Endothelial cell of umbilical vein (primary cell): ENCODE measurements around the gene GPR68. TPM values are rescaled to one million over a fixed set of nuclear protein-coding genes. Genes with fewer than 3 reads are reported as not detected.

Source experiments
- BruUV-seq: library from RNA; stranded (reverse); fragments of 400-500 nt; replicated peaks from 2 replicates; lab custom pipeline; 2021; lab: Mats Ljungman, UMichigan
- CTCF ChIA-PET: fragments of 300-600, 350-600 bp; sonication (Branson Sonifier 250); formaldehyde crosslinking; loops from one replicate; lab custom pipeline; 2021; ENCODE audit warnings: antibody characterized with exemption, inconsistent platforms; lab: Charles Lee
- POLR2A ChIA-PET: fragments of 300-600, 350-600 bp; sonication (Branson Sonifier 250); formaldehyde crosslinking; loops from one replicate; lab custom pipeline; 2021; ENCODE audit warnings: antibody characterized with exemption, inconsistent platforms; lab: Charles Lee
- DNase-seq: peaks from one replicate; pipeline ENCODE4 v3.0.0-alpha.2; 2011; ENCODE audit warnings: low read depth, low spot score
- FAIRE-seq: peaks from 2 replicates; lab custom pipeline; 2011; peaks lifted over from hg19 to GRCh38; lab: Jason Lieb, UNC
- H2AFZ ChIP-seq: 2 replicates; pipeline ENCODE4 v1.6.0; 2012; ENCODE audit warnings: low read depth, low read length, control low read depth, inconsistent platforms
- H3K27ac ChIP-seq: 2 replicates; pipeline ENCODE4 v1.5.1; 2011; ENCODE audit warnings: low read depth, mild to moderate bottlenecking, control low read depth, low read length, moderate library complexity; ENCODE audit not compliant: insufficient read depth
- H3K27me3 ChIP-seq, 2 experiments: 2 replicates each; pipeline versions ENCODE4 v1.6.0 to v1.6.1; 2011; ENCODE audit warnings: low read length in 2 of 2, mixed read lengths in 1 of 2; ENCODE audit not compliant: control insufficient read depth in 2 of 2, insufficient read depth in 2 of 2
- H3K36me3 ChIP-seq, 2 experiments: 2 replicates in 1 of 2; 3 replicates in 1 of 2; pipeline ENCODE4 v1.5.1; 2011; ENCODE audit warnings: low read length in 2 of 2, mild to moderate bottlenecking in 1 of 2, moderate library complexity in 1 of 2; ENCODE audit not compliant: control insufficient read depth in 2 of 2, insufficient read depth in 2 of 2; ENCODE audit errors: extremely low read depth in 1 of 2
- H3K4me1 ChIP-seq: 3 replicates; pipeline ENCODE4 v1.5.1; 2011; ENCODE audit warnings: mild to moderate bottlenecking, low read length; ENCODE audit not compliant: control insufficient read depth, insufficient read depth; ENCODE audit errors: extremely low read depth
- H3K4me2 ChIP-seq: 2 replicates; pipeline ENCODE4 v1.6.1; 2011; ENCODE audit warnings: low read length, control low read depth, mixed read lengths; ENCODE audit not compliant: insufficient read depth
- H3K4me3 ChIP-seq, 3 experiments: fragments of 200-600 bp in 1 of 3; sonication (generic), shearing (Covaris generic) in 1 of 3; replicated peaks in 1 of 3; 2 replicates each; pipeline ENCODE4 v1.5.1; 2011 to 2016; ENCODE audit warnings: control low read depth in 3 of 3, low read length in 3 of 3, mild to moderate bottlenecking in 2 of 3, inconsistent platforms in 1 of 3, low read depth in 1 of 3, moderate library complexity in 1 of 3; ENCODE audit not compliant: insufficient read depth in 1 of 3
- H3K79me2 ChIP-seq: 2 replicates; pipeline ENCODE4 v1.6.0; 2012; ENCODE audit warnings: low read length, inconsistent platforms; ENCODE audit not compliant: control insufficient read depth, insufficient read depth
- H3K9ac ChIP-seq: replicated peaks from 2 replicates; pipeline ENCODE3; 2011; ENCODE audit warnings: low read length, control low read depth; ENCODE audit not compliant: insufficient read depth; ENCODE audit errors: extremely low read depth
- H3K9me1 ChIP-seq: replicated peaks from 3 replicates; pipeline ENCODE4 v1.6.0; 2011; ENCODE audit warnings: mild to moderate bottlenecking, low read length; ENCODE audit not compliant: control insufficient read depth, insufficient read depth; ENCODE audit errors: extremely low read depth
- H3K9me3 ChIP-seq: replicated peaks from 2 replicates; pipeline ENCODE4 v1.5.1; 2012; ENCODE audit warnings: low read length, inconsistent platforms; ENCODE audit not compliant: control insufficient read depth, insufficient read depth
- H4K20me1 ChIP-seq: replicated peaks from 2 replicates; pipeline ENCODE3; 2011; ENCODE audit warnings: mild to moderate bottlenecking, low read length; ENCODE audit not compliant: control insufficient read depth, insufficient read depth; ENCODE audit errors: extremely low read depth
- FOS ChIP-seq: IDR thresholded peaks from 2 replicates; pipeline ENCODE4 v1.6.1; 2011; ENCODE audit warnings: mild to moderate bottlenecking, low read length, moderate library complexity, borderline replicate concordance; ENCODE audit not compliant: insufficient read depth
- MYC ChIP-seq: IDR thresholded peaks from one replicate; pipeline ENCODE4 v1.6.1; 2011; ENCODE audit warnings: mild to moderate bottlenecking, low read depth, low read length
- POLR2A ChIP-seq: IDR thresholded peaks from 2 replicates; pipeline ENCODE4 v1.6.1; 2012; ENCODE audit warnings: low read depth, mild to moderate bottlenecking, control low read depth, low read length
- dilution Hi-C: fragments of 300-500 bp; cut with MboI; formaldehyde crosslinking; loops from one replicate; pipeline ENCODE4 v1.15.0; 2019; ENCODE audit warnings: low sequenced_read_pairs; ENCODE audit not compliant: extremely low pct_ligation_motif_present
- intact Hi-C: fragments of 100-400 bp; cut with micrococcal nuclease; formaldehyde crosslinking; loops from one replicate; pipeline ENCODE4 v1.10.0; 2022
- polyA plus RNA-seq, 4 experiments: library from polyadenylated mRNA; depleted of rRNA in 3 of 4; stranded (reverse) in 3 of 4; unstranded in 1 of 4; fragments of >200 nt; gene quantifications; 2 replicates each; pipeline versions ENCODE4 v1.2.1 to v1.2.3, GENCODE V29; 2011 to 2012; ENCODE audit warnings: missing spikeins in 1 of 4
- total RNA-seq: library from RNA; stranded (reverse); gene quantifications from 2 replicates; pipeline ENCODE4 v1.2.3, GENCODE V29; 2021
- TF ChIP-seq, protein P1 (sequence below), 2 donors: IDR thresholded peaks; 1 replicate in 1 of 2; 2 replicates in 1 of 2; pipeline ENCODE4 v1.5.1; 2011; ENCODE audit warnings: low read length in 2 of 2, mild to moderate bottlenecking in 2 of 2, moderate library complexity in 2 of 2, control low read depth in 1 of 2, inconsistent platforms in 1 of 2, low read depth in 1 of 2; ENCODE audit not compliant: insufficient read depth in 1 of 2; ENCODE audit errors: extremely low read depth in 1 of 2

GPR68 gene
- total and polyA plus RNA-seq, 2 donors (not counting 3 experiments of a cell fraction or from before 2014, with no cell fraction given): 0.24 to 0.36 TPM

DNA sequence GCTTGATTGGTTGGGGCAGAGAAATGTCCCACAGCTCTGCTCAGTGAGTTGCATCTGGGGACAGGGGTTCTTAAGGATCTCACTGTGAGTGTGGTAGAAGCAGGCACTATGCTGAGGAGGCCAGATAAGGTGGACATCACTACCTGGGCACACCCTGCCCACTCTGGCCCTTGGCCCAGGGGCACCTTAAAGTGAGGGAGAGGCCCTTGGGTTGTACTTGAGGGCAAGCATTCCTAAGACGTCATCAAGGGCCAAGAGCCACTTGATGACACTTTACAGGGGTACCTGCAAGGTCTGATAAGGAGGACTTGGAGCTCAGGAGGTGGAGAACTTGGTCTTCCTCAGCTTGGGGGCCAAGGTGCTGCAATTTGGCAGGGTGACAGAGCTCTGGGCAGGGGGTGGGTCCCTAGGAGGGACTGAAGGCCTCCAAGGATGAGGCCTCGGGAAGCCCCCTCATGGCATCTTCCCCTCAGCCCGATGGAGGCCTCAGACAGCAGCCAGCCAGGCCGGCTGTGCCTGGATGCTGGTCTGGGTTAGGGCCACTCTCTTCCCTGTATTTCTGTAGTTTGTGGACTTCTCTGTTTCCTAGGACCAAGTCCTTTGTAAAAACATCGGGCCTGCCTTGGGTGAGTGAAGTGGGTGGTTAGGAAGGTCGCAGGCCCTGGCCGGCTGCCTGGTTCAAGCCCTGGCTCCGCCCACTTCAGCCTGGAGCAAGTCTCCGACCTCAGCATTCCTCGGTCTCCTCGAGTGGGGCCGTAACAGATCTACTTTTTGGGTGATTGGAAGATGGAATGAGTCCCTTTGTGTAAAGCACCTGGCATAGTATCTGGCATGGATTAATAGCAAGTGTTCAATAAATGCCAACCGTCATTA is 24.8 kb downstream of the GPR68 start:
- no peak overlapping the region for H2AFZ ChIP-seq
- H3K9me1 ChIP-seq: no peaks in the 10 kb centered on the region
- no peaks in the 10 kb centered on the region for H3K9me3 ChIP-seq
- no peak overlapping the region for H3K9ac ChIP-seq
- H3K4me2 ChIP-seq: no peak overlapping the region
- DNase-seq: no peak
- BruUV-seq: no TSS peak
- peaks cover 0 to 14% of the 10 kb centered on the region in 2 experiments for H3K36me3 ChIP-seq
- dilution Hi-C loops (no loop called here), intact Hi-C loops (no loop called here)
- H3K27ac ChIP-seq: no peak overlapping the region
- H3K4me3 ChIP-seq: no peak overlapping the region
- peaks cover 22% of the 10 kb centered on the region for H3K4me1 ChIP-seq
- CTCF ChIA-PET: interaction anchor here (0.8 to 3.1 kb wide), 5 partner anchors 9 to 103 kb away, joined by 3 to 9 read pairs (median 5); partner anchors contain the start of gene GPR68
- TF ChIP-seq POLR2A: no peak
- FAIRE-seq: peak; percentile 53
- H4K20me1 ChIP-seq: no peaks in the 10 kb centered on the region
- no peaks in the 10 kb centered on the region for H3K79me2 ChIP-seq
- POLR2A ChIA-PET: interaction anchor here (0.5 kb wide), 1 partner anchor 72 kb away, joined by 3 read pairs; no protein-coding TSS in a partner anchor
- H3K27me3 ChIP-seq: no peaks in the 10 kb centered on the region

DNA sequence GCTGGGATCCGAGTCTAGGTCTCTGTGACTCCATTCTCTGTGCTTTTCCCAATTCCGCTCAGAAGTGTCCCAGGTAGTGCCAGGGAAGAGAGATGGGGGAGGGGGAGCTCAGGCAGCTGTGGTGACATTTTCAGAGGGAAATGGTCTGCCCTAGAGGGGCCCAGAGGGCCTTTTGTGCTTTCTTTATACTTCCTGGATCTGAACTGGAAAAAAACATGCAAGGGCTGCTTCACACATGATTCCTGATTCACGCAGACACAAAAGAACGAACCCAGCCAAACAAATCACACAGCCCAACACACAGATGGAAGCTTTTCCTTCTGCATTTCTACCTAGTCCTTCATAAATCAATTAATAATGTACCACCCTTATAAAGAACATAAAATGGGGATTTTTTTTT is 26.5 kb downstream of the GPR68 start:
- FAIRE-seq (no peak), DNase-seq (peak; percentile 54)
- Histone ChIP-seq H4K20me1 (no peaks in the 10 kb centered on the region), H3K4me2 (no peak overlapping the region), H3K27me3 (no peaks in the 10 kb centered on the region), H3K79me2 (no peaks in the 10 kb centered on the region), H3K9me3 (no peaks in the 10 kb centered on the region), H3K4me1 (peaks cover 22% of the 10 kb centered on the region), H3K9ac (no peak overlapping the region), H3K9me1 (no peaks in the 10 kb centered on the region), H3K4me3 (no peak overlapping the region), H3K36me3 (peaks cover 0 to 14% of the 10 kb centered on the region in 2 experiments), H3K27ac (no peak overlapping the region), H2AFZ (no peak overlapping the region)
- POLR2A ChIA-PET: no interaction called here
- dilution Hi-C loops: no loop called here
- no TSS peak for BruUV-seq
- CTCF ChIA-PET: no interaction called here
- TF ChIP-seq MYC (no peak), FOS (no peak)
- TF ChIP-seq, protein P1, sequence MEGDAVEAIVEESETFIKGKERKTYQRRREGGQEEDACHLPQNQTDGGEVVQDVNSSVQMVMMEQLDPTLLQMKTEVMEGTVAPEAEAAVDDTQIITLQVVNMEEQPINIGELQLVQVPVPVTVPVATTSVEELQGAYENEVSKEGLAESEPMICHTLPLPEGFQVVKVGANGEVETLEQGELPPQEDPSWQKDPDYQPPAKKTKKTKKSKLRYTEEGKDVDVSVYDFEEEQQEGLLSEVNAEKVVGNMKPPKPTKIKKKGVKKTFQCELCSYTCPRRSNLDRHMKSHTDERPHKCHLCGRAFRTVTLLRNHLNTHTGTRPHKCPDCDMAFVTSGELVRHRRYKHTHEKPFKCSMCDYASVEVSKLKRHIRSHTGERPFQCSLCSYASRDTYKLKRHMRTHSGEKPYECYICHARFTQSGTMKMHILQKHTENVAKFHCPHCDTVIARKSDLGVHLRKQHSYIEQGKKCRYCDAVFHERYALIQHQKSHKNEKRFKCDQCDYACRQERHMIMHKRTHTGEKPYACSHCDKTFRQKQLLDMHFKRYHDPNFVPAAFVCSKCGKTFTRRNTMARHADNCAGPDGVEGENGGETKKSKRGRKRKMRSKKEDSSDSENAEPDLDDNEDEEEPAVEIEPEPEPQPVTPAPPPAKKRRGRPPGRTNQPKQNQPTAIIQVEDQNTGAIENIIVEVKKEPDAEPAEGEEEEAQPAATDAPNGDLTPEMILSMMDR (IDR thresholded peaks at IDR 0.05; ENCODE audit: extremely low read depth in 1 of 2, insufficient read depth in 1 of 2, low read depth in 1 of 2, low read length in 2 of 2): no peak
- intact Hi-C loops: no loop called here
